ENCODE data around the gene FUT2. TPM values are rescaled to one million over a fixed set of nuclear protein-coding genes. Genes with fewer than 3 reads are reported as not detected.
A peak's percentile ranks its signal among the peaks of the same experiment; 100 is the strongest.

The FUT2 gene
- total RNA-seq, 4 donors from 2014 or later: 0.44 TPM; not detected in 3

DNA sequence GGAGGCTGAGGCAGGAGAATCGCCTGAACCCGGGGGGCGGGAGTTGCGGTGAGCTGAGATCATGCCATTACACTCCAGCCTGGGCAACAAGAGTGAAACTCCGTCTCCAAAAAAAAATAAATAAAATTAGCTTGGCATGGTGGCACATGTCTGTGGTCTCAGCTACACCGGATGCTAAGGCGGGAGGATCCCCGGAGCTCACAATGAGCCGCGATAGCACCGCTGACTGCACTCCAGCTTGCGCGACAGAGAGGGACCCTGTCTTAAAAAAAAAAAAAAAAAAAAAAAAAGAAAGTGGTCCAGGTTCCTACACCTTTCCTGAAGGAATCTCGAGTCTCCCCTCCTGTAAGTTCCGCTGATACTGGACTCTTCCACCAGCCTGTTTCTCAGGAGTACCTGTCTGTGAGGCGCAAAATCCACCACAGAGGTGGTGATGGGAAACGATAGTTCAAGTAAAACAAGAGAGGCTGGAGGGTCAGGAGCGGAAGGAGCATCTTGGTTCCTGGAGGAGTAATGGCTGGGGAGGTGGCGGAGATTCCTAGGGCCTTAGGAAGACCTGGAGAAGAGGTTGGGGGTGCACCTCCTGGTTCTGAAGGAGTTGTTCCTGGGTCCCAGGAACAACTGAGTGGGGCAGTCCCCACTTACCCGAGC lies 56.2 kb downstream of the FUT2 start:
- no peak for DNase-seq (ENCODE audit: low spot score in 2 of 2)
- Histone ChIP-seq H3K36me3 (no peaks in the 10 kb centered on the region), H3K27me3 (peaks cover 0 to 48% of the 10 kb centered on the region in 2 donors), H3K27ac (peak overlapping the region in 1 of 4 donors; percentile 15), H3K4me1 (peaks cover 0 to 29% (median 8%) of the 10 kb centered on the region in 4 donors), H3K9me3 (no peaks in the 10 kb centered on the region), H3K4me3 (peak overlapping the region in 3 of 4 donors; percentile 30 to 48 (median 33))
- no peak for TF ChIP-seq POLR2A (IDR thresholded peaks at IDR 0.05)
- TF ChIP-seq, protein P1, sequence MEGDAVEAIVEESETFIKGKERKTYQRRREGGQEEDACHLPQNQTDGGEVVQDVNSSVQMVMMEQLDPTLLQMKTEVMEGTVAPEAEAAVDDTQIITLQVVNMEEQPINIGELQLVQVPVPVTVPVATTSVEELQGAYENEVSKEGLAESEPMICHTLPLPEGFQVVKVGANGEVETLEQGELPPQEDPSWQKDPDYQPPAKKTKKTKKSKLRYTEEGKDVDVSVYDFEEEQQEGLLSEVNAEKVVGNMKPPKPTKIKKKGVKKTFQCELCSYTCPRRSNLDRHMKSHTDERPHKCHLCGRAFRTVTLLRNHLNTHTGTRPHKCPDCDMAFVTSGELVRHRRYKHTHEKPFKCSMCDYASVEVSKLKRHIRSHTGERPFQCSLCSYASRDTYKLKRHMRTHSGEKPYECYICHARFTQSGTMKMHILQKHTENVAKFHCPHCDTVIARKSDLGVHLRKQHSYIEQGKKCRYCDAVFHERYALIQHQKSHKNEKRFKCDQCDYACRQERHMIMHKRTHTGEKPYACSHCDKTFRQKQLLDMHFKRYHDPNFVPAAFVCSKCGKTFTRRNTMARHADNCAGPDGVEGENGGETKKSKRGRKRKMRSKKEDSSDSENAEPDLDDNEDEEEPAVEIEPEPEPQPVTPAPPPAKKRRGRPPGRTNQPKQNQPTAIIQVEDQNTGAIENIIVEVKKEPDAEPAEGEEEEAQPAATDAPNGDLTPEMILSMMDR (IDR thresholded peaks at IDR 0.05): no peak
- TF ChIP-seq EP300 (IDR thresholded peaks at IDR 0.05): no peak
- WGBS, 2 donors: 28 to 33% methylated on average over 20 of the region's 20 CpGs

DNA sequence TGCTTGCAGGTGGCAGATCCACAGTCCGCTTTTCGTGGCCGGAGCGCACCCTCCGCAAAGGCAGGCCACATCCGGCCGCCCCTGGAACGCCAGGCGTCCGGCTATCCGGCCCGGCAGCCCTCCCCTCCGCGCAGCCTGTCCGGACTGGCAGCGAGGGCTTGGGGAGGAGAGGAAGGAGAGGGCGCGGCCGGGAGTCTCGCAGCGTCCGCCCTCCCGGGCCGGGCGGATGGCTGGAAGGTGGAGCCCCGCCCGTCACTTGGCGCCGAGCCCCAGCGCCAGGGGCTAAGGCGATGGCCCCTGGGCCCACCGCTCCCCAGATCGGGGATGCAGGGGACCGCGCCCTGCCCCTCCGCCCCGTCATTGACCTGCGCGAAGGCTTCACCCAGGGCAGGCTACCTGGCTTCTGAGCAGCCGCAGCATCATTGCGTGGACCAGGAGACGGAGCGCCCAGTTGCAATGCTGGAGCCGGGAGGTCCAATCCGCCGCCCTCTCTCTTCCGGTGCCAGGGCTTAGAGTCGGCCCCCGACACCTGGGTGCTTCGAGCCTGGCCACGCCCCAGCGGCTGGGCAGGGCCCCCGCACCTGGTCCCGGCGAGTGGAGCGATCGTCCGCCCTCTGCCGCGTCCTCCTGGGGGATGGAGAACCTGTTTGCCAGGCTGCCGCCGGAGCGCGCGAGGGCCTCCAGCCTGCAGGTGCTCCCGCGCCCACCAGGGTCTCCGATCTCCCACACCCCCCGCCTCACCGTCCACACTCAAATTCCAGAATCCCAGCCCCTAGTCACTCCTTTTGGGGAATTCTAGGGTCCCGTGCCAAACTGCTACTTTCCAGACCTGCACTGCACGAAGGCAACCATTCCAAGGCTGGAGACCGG lies 57.0 kb downstream of the FUT2 start, which contains the start of gene FUT1:
FUT1 (minus strand) TSS at position 146 of the 870 bp plus-strand sequence. CDS start 1,360 bp downstream, outside the sequence.
- H3K9me3 ChIP-seq: no peaks in the 10 kb centered on the region
- H3K27ac ChIP-seq: peak within 1 kb of the TSS in 1 of 4 donors; percentile 15
- H3K4me1 ChIP-seq: peaks cover 0 to 22% (median 8%) of the 10 kb centered on the region in 4 donors
- peak within 1 kb of the TSS in 3 of 4 donors; percentile 30 to 48 (median 33) for H3K4me3 ChIP-seq
- H3K36me3 ChIP-seq: no peaks in the 10 kb centered on the region
- no peak for DNase-seq (ENCODE audit: low spot score in 2 of 2)
- TF ChIP-seq POLR2A (IDR thresholded peaks at IDR 0.05) (no peak), EP300 (IDR thresholded peaks at IDR 0.05) (peak in 1 of 2 donors; percentile 33)
- WGBS, 2 donors: 5 to 7% methylated on average over 23 to 60 of the region's 73 CpGs
- H3K27me3 ChIP-seq: peaks cover 0 to 47% of the 10 kb centered on the region in 2 donors

DNA sequence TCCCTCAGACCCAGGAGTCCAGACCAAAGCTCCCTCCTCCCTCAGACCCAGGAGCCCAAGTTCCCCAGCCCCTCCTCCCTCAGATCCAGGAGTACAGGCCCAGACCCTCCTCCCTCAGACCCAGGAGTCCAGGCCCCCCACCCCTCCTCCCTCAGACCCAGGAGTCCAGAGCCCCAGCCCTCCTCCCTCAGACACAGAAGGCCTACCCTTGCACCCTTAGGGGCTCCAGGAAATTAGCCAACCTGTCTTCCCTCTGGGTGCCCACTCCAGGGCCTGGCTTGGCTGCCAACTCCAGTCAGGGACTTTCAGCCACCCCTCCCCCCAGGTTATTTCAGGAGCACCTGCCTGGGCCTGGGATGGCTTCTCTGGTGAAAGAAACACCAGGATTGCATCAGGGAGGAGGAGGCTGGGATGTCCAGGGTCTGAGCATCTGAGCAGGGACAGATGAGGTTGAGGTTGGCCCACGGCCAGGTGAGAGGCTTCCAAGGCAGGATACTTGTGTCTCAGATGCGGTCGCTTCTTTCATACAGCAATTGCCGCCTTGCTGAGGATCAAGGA lies 59.4 kb downstream of the FUT2 start, which contains the start of gene FGF21:
FGF21 (plus strand) TSS at position 441 of the 558 bp plus-strand sequence. CDS start 713 bp downstream, outside the sequence.
- no peak for TF ChIP-seq POLR2A (IDR thresholded peaks at IDR 0.05)
- TF ChIP-seq, protein P1 (IDR thresholded peaks at IDR 0.05): no peak
- no peak for TF ChIP-seq EP300 (IDR thresholded peaks at IDR 0.05)
- H3K9me3 ChIP-seq: no peaks in the 10 kb centered on the region
- DNase-seq (ENCODE audit: low spot score in 2 of 2): no peak
- H3K27me3 ChIP-seq: peaks cover 0 to 38% of the 10 kb centered on the region in 2 donors
- no peaks in the 10 kb centered on the region for H3K36me3 ChIP-seq
- no peak within 1 kb of the TSS for H3K4me3 ChIP-seq
- H3K4me1 ChIP-seq: peaks cover 0 to 22% (median 8%) of the 10 kb centered on the region in 4 donors
- WGBS, 2 donors: 79 to 86% methylated on average over 4 of the region's 4 CpGs
- no peak within 1 kb of the TSS for H3K27ac ChIP-seq

Other genes starting within 250 kb of the FUT2 start
- gene GRWD1, start 250.0 kb upstream of the FUT2 start, total RNA-seq: 10 to 100 TPM; 15.1 to 33.1 (median 29.7) TPM
- gene KCNJ14, start 240.4 kb upstream of the FUT2 start, total RNA-seq: 1 to 10 TPM in 2 of 4 donors, under 1 TPM in 2; 0.44 to 4.1 (median 1.5) TPM
- gene CYTH2, start 226.6 kb upstream of the FUT2 start, total RNA-seq: 100 to 1,000 TPM in 1 of 4 donors, 10 to 100 TPM in 3; 56.7 to 114 (median 65.1) TPM
- 1 to 10 TPM in 1 of 4 donors, under 1 TPM in 2, not detected in 1; under 0.01 to 1.8 (median 0.59) TPM for gene LMTK3, start 184.1 kb upstream of the FUT2 start, total RNA-seq
- gene SULT2B1, start 143.8 kb upstream of the FUT2 start, total RNA-seq: not detected
- not detected for gene SPACA4, start 89.2 kb upstream of the FUT2 start, total RNA-seq
- gene FAM83E, start 80.9 kb upstream of the FUT2 start, total RNA-seq: not detected
- 1,000 to 10,000 TPM; 2,253 to 3,141 (median 2,490) TPM for gene RPL18, start 76.8 kb upstream of the FUT2 start, total RNA-seq
- gene SPHK2, start 76.5 kb upstream of the FUT2 start, total RNA-seq: 10 to 100 TPM; 28.0 to 34.7 (median 30.1) TPM
- gene DBP, start 58.6 kb upstream of the FUT2 start, total RNA-seq: 10 to 100 TPM in 2 of 4 donors, 1 to 10 TPM in 2; 2.4 to 20.1 (median 10.1) TPM
- 1 to 10 TPM; 3.1 to 5.4 (median 4.0) TPM for gene CA11, start 49.8 kb upstream of the FUT2 start, total RNA-seq
- 1 to 10 TPM in 3 of 4 donors, under 1 TPM in 1; 0.78 to 6.9 (median 2.2) TPM for gene NTN5, start 23.0 kb upstream of the FUT2 start, total RNA-seq
- gene MAMSTR, start 23.8 kb downstream of the FUT2 start, total RNA-seq: 1 to 10 TPM; 2.7 to 7.2 (median 5.9) TPM
- 10 to 100 TPM; 12.3 to 23.3 (median 19.8) TPM for gene RASIP1, start 44.6 kb downstream of the FUT2 start, total RNA-seq
- gene IZUMO1, start 50.9 kb downstream of the FUT2 start, total RNA-seq: under 1 TPM in 2 of 4 donors, not detected in 2; 0.21 to 0.30 TPM
- gene FUT1, start 56.7 kb downstream of the FUT2 start, total RNA-seq: 1 to 10 TPM in 3 of 4 donors, under 1 TPM in 1; 0.98 to 4.2 (median 2.4) TPM
- not detected for gene FGF21, start 59.6 kb downstream of the FUT2 start, total RNA-seq
- gene BCAT2, start 115.1 kb downstream of the FUT2 start, total RNA-seq: 100 to 1,000 TPM in 1 of 4 donors, 10 to 100 TPM in 3; 75.8 to 108 (median 88.3) TPM
- gene HSD17B14, start 140.5 kb downstream of the FUT2 start, total RNA-seq: 10 to 100 TPM; 20.1 to 34.5 (median 26.3) TPM
- 100 to 1,000 TPM; 211 to 444 (median 282) TPM for gene PLEKHA4, start 172.6 kb downstream of the FUT2 start, total RNA-seq
- 100 to 1,000 TPM in 2 of 4 donors, 10 to 100 TPM in 2; 81.0 to 171 (median 101) TPM for gene PPP1R15A, start 176.4 kb downstream of the FUT2 start, total RNA-seq
- gene TULP2, start 202.8 kb downstream of the FUT2 start, total RNA-seq: 1 to 10 TPM in 1 of 4 donors, under 1 TPM in 2, not detected in 1; 0.22 to 2.5 (median 0.60) TPM
- 100 to 1,000 TPM; 220 to 352 (median 287) TPM for gene NUCB1, start 204.3 kb downstream of the FUT2 start, total RNA-seq
- gene DHDH, start 237.7 kb downstream of the FUT2 start, total RNA-seq: 1 to 10 TPM in 1 of 4 donors, not detected in 3; 1.2 TPM